ENCODE measurements around the gene DAAM1. TPM values are rescaled to one million over a fixed set of nuclear protein-coding genes. Genes with fewer than 3 reads are reported as not detected.
A peak's percentile ranks its signal among the peaks of the same experiment; 100 is the strongest.

The DAAM1 gene
- total RNA-seq, 1 experiment from 2014 or later, result 30.4 TPM

- TF ChIP-seq NR2C2 (CRISPR knock-in tag; IDR thresholded peaks at IDR 0.05), result no peak
- TF ChIP-seq GTF2I (CRISPR knock-in tag; conservative IDR thresholded peaks at IDR 0.05), result no peak
- TF ChIP-seq SMAD3 (CRISPR knock-in tag; IDR thresholded peaks at IDR 0.05; ENCODE audit: borderline replicate concordance), result no peak
- no peak for TF ChIP-seq CREB1 (CRISPR knock-in tag; IDR thresholded peaks at IDR 0.05)
- no peak for TF ChIP-seq ZSCAN18 (CRISPR knock-in tag; IDR thresholded peaks at IDR 0.05)
- TF ChIP-seq E2F5 (CRISPR knock-in tag; IDR thresholded peaks at IDR 0.05), result no peak
- no peak for TF ChIP-seq RORB (CRISPR knock-in tag; IDR thresholded peaks at IDR 0.05)
- no peak for TF ChIP-seq MXD4 (CRISPR knock-in tag; IDR thresholded peaks at IDR 0.05; ENCODE audit: borderline replicate concordance)
- TF ChIP-seq TCF7 (CRISPR knock-in tag; IDR thresholded peaks at IDR 0.05; ENCODE audit: low read depth), result no peak
Measured at GRCh38 chr14:59337141-59337611, 148.7 kb downstream of the DAAM1 start (continued).

- DNase-seq (ENCODE audit: low spot score) (no peak), ATAC-seq (no peak)
- Mint-ChIP-seq H3K4me1 (peaks cover 86% of the 10 kb centered on the region), H3K4me3 (no peak overlapping the region), H3K27ac (no peak overlapping the region), H3K27me3 (ENCODE audit: low read depth) (no peaks in the 10 kb centered on the region), H3K9me3 (no peaks in the 10 kb centered on the region), H3K36me3 (no peaks in the 10 kb centered on the region; the same call in 1 of the 2 replicates)
- TF ChIP-seq ZSCAN18 (CRISPR knock-in tag; IDR thresholded peaks at IDR 0.05) (no peak), NFYB (CRISPR knock-in tag; conservative IDR thresholded peaks at IDR 0.05; ENCODE audit: low read depth) (no peak)
- CTCF ChIA-PET, result no interaction called here
- POLR2A ChIA-PET, result no interaction called here
Measured at GRCh38 chr14:59338761-59339160, 150.3 kb downstream of the DAAM1 start.

GRCh38 chr14:59339524-59340330 is 151.3 kb downstream of the DAAM1 start:
- peak overlapping the region; percentile 47 for H3K27ac Mint-ChIP-seq
- no peak for TF ChIP-seq USF2 (CRISPR knock-in tag; IDR thresholded peaks at IDR 0.05)
- no peak for TF ChIP-seq NR3C1 (CRISPR knock-in tag; conservative IDR thresholded peaks at IDR 0.05; ENCODE audit: low read depth)
- no peak for TF ChIP-seq ATF2 (CRISPR knock-in tag; IDR thresholded peaks at IDR 0.05; ENCODE audit: borderline replicate concordance, low read depth)
- TF ChIP-seq SMAD3 (CRISPR knock-in tag; IDR thresholded peaks at IDR 0.05; ENCODE audit: borderline replicate concordance), result no peak
- no peak for TF ChIP-seq ETV6 (CRISPR knock-in tag; IDR thresholded peaks at IDR 0.05)
- no peak for TF ChIP-seq TEAD4 (CRISPR knock-in tag; IDR thresholded peaks at IDR 0.05)
- no peak for TF ChIP-seq ZSCAN18 (CRISPR knock-in tag; IDR thresholded peaks at IDR 0.05)
- no peak for TF ChIP-seq AFF4 (CRISPR knock-in tag; IDR thresholded peaks at IDR 0.05; ENCODE audit: borderline replicate concordance)
- TF ChIP-seq SOX15 (CRISPR knock-in tag; IDR thresholded peaks at IDR 0.05), result no peak
- no peak for TF ChIP-seq TP53 (CRISPR knock-in tag; IDR thresholded peaks at IDR 0.05)
- TF ChIP-seq FOXK1 (CRISPR knock-in tag; IDR thresholded peaks at IDR 0.05), result no peak
- ATAC-seq, result no peak
- H3K9me3 Mint-ChIP-seq, result no peaks in the 10 kb centered on the region
- CTCF ChIA-PET, result no interaction called here
- H3K27me3 Mint-ChIP-seq (ENCODE audit: low read depth), result no peaks in the 10 kb centered on the region
- DNase-seq (ENCODE audit: low spot score), result no peak
- H3K4me1 Mint-ChIP-seq, result peaks cover 93% of the 10 kb centered on the region
- no peaks in the 10 kb centered on the region; the same call in 1 of the 2 replicates for H3K36me3 Mint-ChIP-seq
- no peak overlapping the region for H3K4me3 Mint-ChIP-seq
- POLR2A ChIA-PET, result interaction anchor here (1.2 kb wide), 1 partner anchor 9 kb away, joined by 3 read pairs; no protein-coding TSS in a partner anchor
